ENCODE results near the gene PABPN1. TPM values are rescaled to one million over a fixed set of nuclear protein-coding genes. Genes with fewer than 3 reads are reported as not detected.

Gene PABPN1
- total and polyA plus RNA-seq, 4 donors, result 40.9 to 59.6 (median 48.0) TPM

- TF ChIP-seq GABPA (IDR thresholded peaks at IDR 0.05 in 1 of 2, conservative IDR thresholded peaks at IDR 0.05 in 1 of 2), result no peak
Measured at GRCh38 chr14:23348297-23348655, 27.0 kb downstream of the PABPN1 start (continued).

GRCh38 chr14:23349156-23349845 lies 28.0 kb downstream of the PABPN1 start:
- no peak for DNase-seq (ENCODE audit: low spot score)
- Histone ChIP-seq H3K9ac (ENCODE audit: low read depth in 1 of 2, low read length in 2 of 2) (no peak overlapping the region), H3K4me1 (ENCODE audit: control insufficient read depth in 4 of 4, insufficient read depth in 4 of 4, low read length in 3 of 4) (peaks cover 4 to 11% (median 8%) of the 10 kb centered on the region in 4 donors), H3K9me3 (ENCODE audit: control insufficient read depth in 4 of 4, low read length in 3 of 4) (no peaks in the 10 kb centered on the region), H3K27me3 (ENCODE audit: control insufficient read depth in 4 of 4, insufficient read depth in 4 of 4, low read length in 3 of 4) (peaks cover 0 to 7% (median 2%) of the 10 kb centered on the region in 4 donors), H3K4me3 (ENCODE audit: low read depth in 1 of 3, low read length in 3 of 3) (no peak overlapping the region), H3K27ac (ENCODE audit: low read depth in 1 of 2, low read length in 2 of 2) (no peak overlapping the region), H3K36me3 (ENCODE audit: control insufficient read depth in 4 of 4, insufficient read depth in 3 of 4, low read depth in 1 of 4, low read length in 3 of 4) (no peaks in the 10 kb centered on the region)
- WGBS, result 90% methylated on average over 8 of the region's 8 CpGs
- TF ChIP-seq RXRA (IDR thresholded peaks at IDR 0.05) (no peak), NR2F2 (IDR thresholded peaks at IDR 0.05) (no peak), MAX (IDR thresholded peaks at IDR 0.05) (no peak), RAD21 (IDR thresholded peaks at IDR 0.05) (no peak), GABPA (IDR thresholded peaks at IDR 0.05 in 1 of 2, conservative IDR thresholded peaks at IDR 0.05 in 1 of 2) (no peak), REST (IDR thresholded peaks at IDR 0.05) (no peak), JUND (IDR thresholded peaks at IDR 0.05) (no peak), SP1 (IDR thresholded peaks at IDR 0.05) (no peak), TAF1 (conservative IDR thresholded peaks at IDR 0.05) (no peak), FOXA2 (IDR thresholded peaks at IDR 0.05) (no peak), ATF3 (IDR thresholded peaks at IDR 0.05) (no peak), CTCF (IDR thresholded peaks at IDR 0.05; ENCODE audit: low read depth, low read length, missing input control) (no peak), FOXA1 (IDR thresholded peaks at IDR 0.05) (no peak), ZBTB33 (IDR thresholded peaks at IDR 0.05) (no peak)
